Adrenal gland (tissue), 12 donors: ENCODE results near the gene ATP6V1A. TPM values are rescaled to one million over a fixed set of nuclear protein-coding genes. Genes with fewer than 3 reads are reported as not detected.

ENCODE experiments used
- DNase-seq, 7 donors: peaks; one replicate each; pipeline ENCODE4 v3.0.0-alpha.2; 2019 to 2020
- H3K27ac ChIP-seq, 5 donors: fragments of 200-600 bp; sonication (generic) in 4 of 5; 1 replicate in 3 of 5; 2 replicates in 2 of 5; pipeline versions ENCODE4 v1.5.1 to v1.8.0; 2016 to 2020; ENCODE audit warnings: mild to moderate bottlenecking in 1 of 5
- H3K27me3 ChIP-seq: fragments of 200-600 bp; 2 replicates; pipeline ENCODE4 v1.8.0; 2021
- H3K36me3 ChIP-seq, 2 donors: fragments of 200-600 bp; replicated peaks in 1 of 2; 1 replicate in 1 of 2; 2 replicates in 1 of 2; pipeline versions ENCODE4 v1.5.1 to v1.8.0; 2018 to 2022
- H3K4me1 ChIP-seq, 2 donors: fragments of 200-600 bp; replicated peaks in 1 of 2; 1 replicate in 1 of 2; 2 replicates in 1 of 2; pipeline versions ENCODE4 v1.5.1 to v1.8.0; 2018 to 2021
- H3K4me3 ChIP-seq, 4 donors: fragments of 200-600 bp; sonication (generic) in 3 of 4; one replicate each; pipeline ENCODE4 v1.5.1; 2016 to 2018
- H3K9me3 ChIP-seq, 3 donors: fragments of 200-600 bp; sonication (generic) in 1 of 3; replicated peaks in 1 of 3; 1 replicate in 2 of 3; 2 replicates in 1 of 3; pipeline versions ENCODE4 v1.5.1 to v1.8.0; 2016 to 2021
- CTCF ChIP-seq, 6 experiments: fragments of 450-650 bp in 4 of 6; fragments of 200-600 bp in 2 of 6; sonication (generic) in 1 of 6; IDR thresholded peaks; 1 replicate in 5 of 6; 2 replicates in 1 of 6; pipeline versions ENCODE4 v1.5.1 to v1.8.0; 2016 to 2021; ENCODE audit warnings: antibody characterized with exemption in 6 of 6, mild to moderate bottlenecking in 2 of 6, moderate library complexity in 1 of 6
- POLR2A ChIP-seq, 2 donors: fragments of 450-650 bp; IDR thresholded peaks; one replicate each; pipeline ENCODE4 v1.6.1; 2017; ENCODE audit warnings: antibody characterized with exemption in 2 of 2, mild to moderate bottlenecking in 2 of 2, moderate library complexity in 1 of 2
- WGBS, 4 donors: extraction: QIAGEN DNeasy Blood & Tissue Kit in 2 of 4; methylation state at CpG; one replicate each; pipeline versions ENCODE4 v1.1.5 to v1.1.7; 2013 to 2017; 5-methylcytosine and 5-hydroxymethylcytosine counted together
- intact Hi-C, 2 donors: fragments of 100-400 bp; cut with DNase I; formaldehyde crosslinking; loops; one replicate each; pipeline versions ENCODE4 v1.14.1 to v1.15.0; 2022 to 2023
- polyA plus RNA-seq, 3 donors: library from polyadenylated mRNA; stranded (reverse); fragments of 200-250 nt in 2 of 3; fragments of 350-450 nt in 1 of 3; fragmentation: Illumina TruSeq in 1 of 3; extraction: RNeasy Lipid Tissue Mini Kit (QIAGEN cat#74804) in 1 of 3; gene quantifications; one replicate each; pipeline ENCODE4 v1.2.3, GENCODE V29; 2013 to 2014
- total RNA-seq, 9 donors: library from RNA; depleted of rRNA in 4 of 9; stranded (reverse); fragments of >200 nt in 4 of 9; fragments of 120-200 nt in 1 of 9; fragmentation: NEBNext Ultra II Directional in 1 of 9; extraction: Animal tissue kit (Norgen Biotek cat#: 25700) in 1 of 9; gene quantifications; one replicate each; pipeline versions ENCODE4 v1.1.0 to v1.2.4, GENCODE V29; 2013 to 2023
- donor health status: healthy with polysubstance abuse.
- donor health status: Bipolar disorder and iron deficiency.
- donor health status: DM: yes; HTN: yes; CAD: no.
- donor health status: DM: no; HTN: no; CAD: no.
- donor health status: DM: no; HTN: no; CAD: no.
- donor health status: DM: yes; HTN: yes; CAD: no.

The ATP6V1A gene
- total and polyA plus RNA-seq, 12 donors: 14.7 to 165 (median 108) TPM

GRCh38 chr3:113794526-113794925 lies 47.7 kb downstream of the ATP6V1A start:
- intact Hi-C loops: no loop called here
- no peak overlapping the region for H3K4me3 ChIP-seq
- H3K27me3 ChIP-seq: no peaks in the 10 kb centered on the region
- no peaks in the 10 kb centered on the region for H3K4me1 ChIP-seq
- no peak overlapping the region for H3K27ac ChIP-seq
- no peaks in the 10 kb centered on the region for H3K9me3 ChIP-seq
- TF ChIP-seq CTCF (IDR thresholded peaks at IDR 0.05) (no peak), POLR2A (IDR thresholded peaks at IDR 0.05) (no peak)
- DNase-seq: no peak
- WGBS, 4 donors: 88 to 94% (median 88%) methylated on average over 4 of the region's 4 CpGs
- peaks cover 0 to 63% of the 10 kb centered on the region in 2 donors for H3K36me3 ChIP-seq

DNA sequence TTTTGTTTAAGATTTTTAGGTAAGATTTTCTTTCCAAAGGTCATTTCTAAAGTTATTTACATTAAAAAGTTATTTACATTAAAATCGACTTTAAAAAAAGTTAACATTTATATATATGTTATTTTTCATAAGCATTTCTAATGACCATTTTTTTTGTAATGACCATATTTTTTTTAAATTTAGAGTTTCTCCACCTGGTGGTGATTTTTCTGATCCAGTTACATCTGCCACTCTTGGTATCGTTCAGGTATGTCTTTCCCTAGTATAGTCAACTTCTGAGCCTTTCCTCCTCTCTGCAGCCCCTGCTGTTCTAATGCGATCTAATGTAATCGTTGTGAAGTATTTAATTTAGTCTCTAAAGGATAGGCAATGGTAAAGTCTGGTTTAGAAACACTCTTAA lies 48.9 kb downstream of the ATP6V1A start:
- intact Hi-C loops: no loop called here
- DNase-seq: no peak
- Histone ChIP-seq H3K4me1 (no peaks in the 10 kb centered on the region), H3K4me3 (no peak overlapping the region), H3K9me3 (no peaks in the 10 kb centered on the region), H3K27me3 (no peaks in the 10 kb centered on the region), H3K27ac (no peak overlapping the region), H3K36me3 (peaks cover 0 to 70% of the 10 kb centered on the region in 2 donors)
- TF ChIP-seq POLR2A (IDR thresholded peaks at IDR 0.05) (no peak), CTCF (IDR thresholded peaks at IDR 0.05) (no peak)
- 80 to 85% (median 82%) methylated on average over 4 of the region's 4 CpGs for WGBS, 4 donors

DNA sequence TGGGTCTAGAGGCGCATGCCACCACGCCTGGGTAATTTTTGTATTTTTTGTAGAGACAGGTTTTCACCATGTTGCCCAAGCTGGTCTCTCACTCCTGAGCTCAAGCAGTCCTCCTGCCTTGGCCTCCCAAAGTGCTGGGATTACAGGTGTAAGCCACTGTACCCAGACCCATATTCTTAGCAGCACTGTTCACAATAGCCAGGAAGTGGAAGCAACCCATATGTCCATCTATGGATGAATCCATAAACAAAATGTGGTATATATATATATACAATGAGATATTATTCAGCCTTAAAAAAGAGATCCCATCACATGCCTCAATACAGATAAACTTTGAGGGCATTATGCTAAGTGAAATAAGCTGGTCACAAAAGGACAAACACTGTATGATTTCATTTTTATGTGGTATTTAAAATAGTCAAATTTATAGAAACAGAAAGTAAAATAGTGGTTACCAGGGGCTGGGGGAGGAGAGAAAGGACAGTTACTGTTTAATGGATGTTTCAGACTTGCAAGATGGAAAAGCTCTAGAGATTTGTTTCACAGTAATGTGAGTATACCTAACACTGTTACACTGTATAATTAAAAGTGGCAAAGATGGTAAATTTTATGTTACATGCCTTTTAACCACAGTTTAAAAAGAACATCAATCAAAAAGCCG lies 56.1 kb downstream of the ATP6V1A start:
- Histone ChIP-seq H3K36me3 (peaks cover 0 to 69% of the 10 kb centered on the region in 2 donors), H3K4me1 (no peaks in the 10 kb centered on the region), H3K9me3 (no peaks in the 10 kb centered on the region), H3K27ac (no peak overlapping the region), H3K4me3 (no peak overlapping the region), H3K27me3 (no peaks in the 10 kb centered on the region)
- DNase-seq: no peak
- no peak for TF ChIP-seq CTCF (IDR thresholded peaks at IDR 0.05)
- no peak for TF ChIP-seq POLR2A (IDR thresholded peaks at IDR 0.05)
- 90 to 96% (median 93%) methylated on average over 3 of the region's 3 CpGs for WGBS, 4 donors
- intact Hi-C loops: no loop called here

DNA sequence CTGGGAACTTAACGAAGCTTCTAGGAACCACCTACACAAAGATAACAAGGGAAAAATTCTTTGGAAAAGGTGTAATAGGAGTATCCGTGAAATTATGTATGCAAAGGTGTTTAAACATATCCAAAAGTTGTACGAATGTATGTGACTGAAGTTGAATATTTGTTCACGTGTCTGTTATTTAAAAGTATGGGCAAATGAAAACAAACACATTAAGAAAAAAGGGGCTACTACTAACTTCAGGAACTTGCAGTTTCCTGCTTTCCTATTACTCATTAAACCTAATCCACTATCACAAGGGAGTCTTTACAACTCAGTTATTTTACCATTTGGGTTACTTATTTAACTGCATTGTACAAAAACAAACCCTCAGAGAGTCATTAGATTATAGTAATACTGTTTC lies 57.8 kb downstream of the ATP6V1A start:
- H3K27ac ChIP-seq: no peak overlapping the region
- DNase-seq: no peak
- TF ChIP-seq CTCF (IDR thresholded peaks at IDR 0.05) (no peak), POLR2A (IDR thresholded peaks at IDR 0.05) (no peak)
- no peak overlapping the region for H3K4me3 ChIP-seq
- no peaks in the 10 kb centered on the region for H3K27me3 ChIP-seq
- no peaks in the 10 kb centered on the region for H3K9me3 ChIP-seq
- peaks cover 0 to 63% of the 10 kb centered on the region in 2 donors for H3K36me3 ChIP-seq
- 88 to 95% (median 91%) methylated on average over 4 of the region's 4 CpGs for WGBS, 4 donors
- no peaks in the 10 kb centered on the region for H3K4me1 ChIP-seq
- intact Hi-C loops: no loop called here
